Measurements from ENCODE around the gene NSD2. TPM values are rescaled to one million over a fixed set of nuclear protein-coding genes. Genes with fewer than 3 reads are reported as not detected.
A peak's percentile ranks its signal among the peaks of the same experiment; 100 is the strongest.

The NSD2 gene
- total and polyA plus RNA-seq, 9 of the 15 experiments (the other 6 are each of a cell fraction or from before 2014, with no cell fraction given) = 6.4 to 126 (median 58.8) TPM

DNA sequence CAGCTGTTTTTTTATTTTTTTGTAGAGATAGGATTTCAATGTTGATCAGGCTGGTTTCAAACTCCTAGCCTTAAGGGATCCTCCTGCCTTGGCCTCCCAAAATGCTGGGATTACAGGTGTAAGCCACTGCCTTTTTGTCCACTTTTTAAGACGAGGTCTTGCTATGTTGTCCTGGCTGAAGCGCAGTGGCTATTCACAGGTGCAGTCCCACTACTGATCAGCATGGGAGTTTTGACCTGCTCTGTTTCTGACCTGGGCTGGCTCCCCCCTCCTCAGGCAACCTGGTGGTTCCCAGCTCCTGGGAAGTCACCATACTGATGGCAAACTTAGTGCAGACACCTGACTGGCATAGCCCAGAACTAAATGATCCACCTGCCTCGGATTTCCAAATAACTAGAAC is 2.3 kb upstream of the NSD2 start:
- intact Hi-C loops (cut with micrococcal nuclease) = no loop called here

More for the DNA sequence above, 2.3 kb upstream of the NSD2 start:
- CTCF ChIA-PET (ENCODE audit: low intra/inter-chr PET ratio) = no interaction called here
- Histone ChIP-seq H3K4me1 (replicated peaks in 1 of 2; ENCODE audit: control insufficient read depth in 2 of 2, insufficient read depth in 2 of 2, low read length in 2 of 2) (peaks cover 29 to 34% of the 10 kb centered on the region in 2 experiments), H3K9ac (ENCODE audit: insufficient read depth in 1 of 2, low read depth in 2 of 2, low read length in 2 of 2) (no peak overlapping the region), H3K36me3 (ENCODE audit: control insufficient read depth, insufficient read depth, low read length) (peaks cover 7% of the 10 kb centered on the region; the same call in 1 of the 3 replicates), H4K20me1 (replicated peaks; ENCODE audit: control insufficient read depth, insufficient read depth, low read length) (peaks cover 8% of the 10 kb centered on the region; the same call in 1 of the 2 replicates), H3K27me3 (ENCODE audit: control insufficient read depth in 2 of 2, insufficient read depth in 2 of 2, low read length in 2 of 2) (no peaks in the 10 kb centered on the region), H3K4me2 (ENCODE audit: insufficient read depth, low read length) (no peak overlapping the region), H2AFZ (ENCODE audit: low read depth, low read length) (no peak overlapping the region), H3K79me2 (ENCODE audit: control insufficient read depth, insufficient read depth, low read length) (peaks cover 31% of the 10 kb centered on the region), H3K4me3 (no peak overlapping the region), H3K9me1 (ENCODE audit: control insufficient read depth, insufficient read depth, low read length) (no peaks in the 10 kb centered on the region), H3K27ac (ENCODE audit: extremely low read depth, low read depth, low read length) (no peak overlapping the region), H3K9me3 (replicated peaks; ENCODE audit: control insufficient read depth, insufficient read depth, low read depth, low read length) (no peaks in the 10 kb centered on the region)
- DNase-seq (ENCODE audit: extremely low read depth in 1 of 4, low spot score in 3 of 4) (no peak), FAIRE-seq (no peak), ATAC-seq (no peak)
- in situ Hi-C loops (cut with MboI) = no loop called here
- POLR2A ChIA-PET = interaction anchor here (0.6 to 2.4 kb wide), 4 partner anchors 10 to 1095 kb away, joined by 3 to 17 read pairs (median 4); partner anchors contain the start of gene GRK4
- TF ChIP-seq SAFB2 (IDR thresholded peaks at IDR 0.05; ENCODE audit: borderline replicate concordance, low read depth, low read length, severe bottlenecking) (no peak), ZNF121 (CRISPR knock-in tag; conservative IDR thresholded peaks at IDR 0.05) (0 out of 2 replicates have a peak, but pooled peaks have one; percentile 25), SOX6 (IDR thresholded peaks at IDR 0.05) (no peak), NCOR1 (IDR thresholded peaks at IDR 0.05) (no peak)
- TF ChIP-seq, protein P1, sequence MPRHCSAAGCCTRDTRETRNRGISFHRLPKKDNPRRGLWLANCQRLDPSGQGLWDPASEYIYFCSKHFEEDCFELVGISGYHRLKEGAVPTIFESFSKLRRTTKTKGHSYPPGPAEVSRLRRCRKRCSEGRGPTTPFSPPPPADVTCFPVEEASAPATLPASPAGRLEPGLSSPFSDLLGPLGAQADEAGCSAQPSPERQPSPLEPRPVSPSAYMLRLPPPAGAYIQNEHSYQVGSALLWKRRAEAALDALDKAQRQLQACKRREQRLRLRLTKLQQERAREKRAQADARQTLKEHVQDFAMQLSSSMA (CRISPR knock-in tag; IDR thresholded peaks at IDR 0.05) = no peak
- no TSS peak for BruUV-seq (replicated peaks)
- 84% methylated on average over 3 of the region's 3 CpGs for WGBS (ENCODE audit: insufficient coverage, low coverage, missing lambda C conversion rate)

Data from K562 (cell line).